Right atrium auricular region (tissue), 2 donors: Measurements from ENCODE around the gene GSAP. TPM values are rescaled to one million over a fixed set of nuclear protein-coding genes. Genes with fewer than 3 reads are reported as not detected.

Source experiments
- DNase-seq: peaks from one replicate; pipeline ENCODE4 v3.0.0-alpha.2; 2019; ENCODE audit warnings: low spot score
- H3K27ac ChIP-seq, 2 donors: fragments of 200-600 bp; sonication (generic); 1 replicate in 1 of 2; 2 replicates in 1 of 2; pipeline ENCODE4 v1.5.1; 2016 to 2019
- H3K27me3 ChIP-seq, 2 donors: fragments of 200-600 bp; sonication (generic); one replicate each; pipeline versions ENCODE4 v1.5.1 to v1.6.0; 2017 to 2019
- H3K36me3 ChIP-seq: fragments of 200-600 bp; sonication (generic); one replicate; pipeline ENCODE4 v1.5.1; 2016
- H3K4me1 ChIP-seq, 2 donors: fragments of 200-600 bp; sonication (generic); one replicate each; pipeline versions ENCODE4 v1.5.1 to v1.6.0; 2017 to 2019
- H3K4me3 ChIP-seq, 2 donors: fragments of 200-600 bp; sonication (generic); 1 replicate in 1 of 2; 2 replicates in 1 of 2; pipeline ENCODE4 v1.5.1; 2017 to 2019; ENCODE audit warnings: mild to moderate bottlenecking in 1 of 2, moderate library complexity in 1 of 2
- H3K9me3 ChIP-seq, 2 donors: fragments of 200-600 bp; sonication (generic); one replicate each; pipeline ENCODE4 v1.5.1; 2019
- total RNA-seq, 2 donors: library from RNA; depleted of rRNA; stranded (reverse); fragments of >200 nt; gene quantifications; one replicate each; pipeline ENCODE4 v1.1.0, GENCODE V29; 2016
- TF ChIP-seq, protein P1 (sequence below), 2 donors: fragments of 200-600 bp; sonication (generic); IDR thresholded peaks; one replicate each; pipeline ENCODE4 v1.5.1; 2019; ENCODE audit warnings: antibody characterized with exemption in 2 of 2

The GSAP gene
- total RNA-seq, 2 donors from 2014 or later, result 6.4 to 13.5 TPM

GRCh38 chr7:77266291-77266794 is 149.8 kb downstream of the GSAP start:
- Histone ChIP-seq H3K27me3 (no peaks in the 10 kb centered on the region), H3K9me3 (no peaks in the 10 kb centered on the region), H3K27ac (no peak overlapping the region), H3K36me3 (no peaks in the 10 kb centered on the region), H3K4me1 (peaks cover 0 to 10% of the 10 kb centered on the region in 2 donors), H3K4me3 (no peak overlapping the region)
- no peak for DNase-seq
- TF ChIP-seq, protein P1, sequence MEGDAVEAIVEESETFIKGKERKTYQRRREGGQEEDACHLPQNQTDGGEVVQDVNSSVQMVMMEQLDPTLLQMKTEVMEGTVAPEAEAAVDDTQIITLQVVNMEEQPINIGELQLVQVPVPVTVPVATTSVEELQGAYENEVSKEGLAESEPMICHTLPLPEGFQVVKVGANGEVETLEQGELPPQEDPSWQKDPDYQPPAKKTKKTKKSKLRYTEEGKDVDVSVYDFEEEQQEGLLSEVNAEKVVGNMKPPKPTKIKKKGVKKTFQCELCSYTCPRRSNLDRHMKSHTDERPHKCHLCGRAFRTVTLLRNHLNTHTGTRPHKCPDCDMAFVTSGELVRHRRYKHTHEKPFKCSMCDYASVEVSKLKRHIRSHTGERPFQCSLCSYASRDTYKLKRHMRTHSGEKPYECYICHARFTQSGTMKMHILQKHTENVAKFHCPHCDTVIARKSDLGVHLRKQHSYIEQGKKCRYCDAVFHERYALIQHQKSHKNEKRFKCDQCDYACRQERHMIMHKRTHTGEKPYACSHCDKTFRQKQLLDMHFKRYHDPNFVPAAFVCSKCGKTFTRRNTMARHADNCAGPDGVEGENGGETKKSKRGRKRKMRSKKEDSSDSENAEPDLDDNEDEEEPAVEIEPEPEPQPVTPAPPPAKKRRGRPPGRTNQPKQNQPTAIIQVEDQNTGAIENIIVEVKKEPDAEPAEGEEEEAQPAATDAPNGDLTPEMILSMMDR (IDR thresholded peaks at IDR 0.05), result no peak

GRCh38 chr7:77265666-77266065 is 150.5 kb downstream of the GSAP start:
- peaks cover 0 to 10% of the 10 kb centered on the region in 2 donors for H3K4me1 ChIP-seq
- TF ChIP-seq, protein P1 (IDR thresholded peaks at IDR 0.05), result no peak
- no peaks in the 10 kb centered on the region for H3K27me3 ChIP-seq

GRCh38 chr7:77262316-77262715 is 153.8 kb downstream of the GSAP start:
- no peaks in the 10 kb centered on the region for H3K36me3 ChIP-seq
- TF ChIP-seq, protein P1 (IDR thresholded peaks at IDR 0.05), result no peak
- no peaks in the 10 kb centered on the region for H3K9me3 ChIP-seq
- no peak for DNase-seq
- H3K27ac ChIP-seq, result no peak overlapping the region
- no peak overlapping the region for H3K4me3 ChIP-seq
- no peaks in the 10 kb centered on the region for H3K4me1 ChIP-seq
- H3K27me3 ChIP-seq, result no peaks in the 10 kb centered on the region

More at GRCh38 chr7:77265666-77266065, 150.5 kb downstream of the GSAP start:
- Histone ChIP-seq H3K9me3 (no peaks in the 10 kb centered on the region), H3K27ac (no peak overlapping the region), H3K4me3 (no peak overlapping the region), H3K36me3 (no peaks in the 10 kb centered on the region)
- DNase-seq, result no peak

Other genes starting within 250 kb of the GSAP start
- gene FGL2, start 216.5 kb downstream of the GSAP start, total RNA-seq, result 10 to 100 TPM; 13.3 to 18.0 TPM
- 10 to 100 TPM; 38.8 to 54.2 TPM for gene PTPN12, start 120.9 kb upstream of the GSAP start, total RNA-seq